ENCODE measurements around the gene SLIT3. TPM values are rescaled to one million over a fixed set of nuclear protein-coding genes. Genes with fewer than 3 reads are reported as not detected.

The SLIT3 gene
- total RNA-seq, 1 experiment from 2014 or later, result not detected

DNA sequence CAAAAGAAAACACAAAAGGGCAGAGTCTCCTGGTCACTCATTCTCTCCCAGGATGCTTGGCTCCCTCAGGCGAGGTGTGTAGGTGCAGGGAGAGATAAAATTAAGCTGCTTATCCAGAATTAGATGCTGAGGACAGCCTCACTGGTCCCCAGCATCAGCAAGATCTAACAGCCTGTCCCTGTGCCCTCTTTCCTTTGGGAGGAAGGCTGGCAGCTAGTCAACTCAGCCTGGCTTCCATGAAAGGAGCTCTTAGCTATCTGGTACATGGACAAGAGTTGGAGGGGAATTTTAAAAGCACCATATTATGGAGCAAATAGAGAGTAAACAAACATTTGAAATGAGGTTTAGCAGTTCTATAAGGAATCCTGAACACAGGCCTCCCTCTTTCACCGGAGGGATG is 523.3 kb downstream of the SLIT3 start:
- Histone ChIP-seq H4K20me1 (ENCODE audit: insufficient read depth) (no peaks in the 10 kb centered on the region), H3K9me3 (ENCODE audit: insufficient read depth, low read depth) (no peaks in the 10 kb centered on the region; the same call in 1 of the 2 replicates), H3K9me2 (ENCODE audit: insufficient read depth) (no peaks in the 10 kb centered on the region), H3K4me1 (replicated peaks; ENCODE audit: insufficient read depth) (no peaks in the 10 kb centered on the region), H3K36me3 (ENCODE audit: low read depth) (no peaks in the 10 kb centered on the region), H3K4me2 (no peak overlapping the region), H3K27ac (no peak overlapping the region), H2AFZ (no peak overlapping the region), H3K4me3 (no peak overlapping the region), H3K27me3 (ENCODE audit: insufficient read depth, low read depth) (peaks cover 99% of the 10 kb centered on the region), H3F3A (ENCODE audit: insufficient read depth, low read depth) (no peaks in the 10 kb centered on the region), H3K79me2 (ENCODE audit: low read depth) (no peaks in the 10 kb centered on the region)
- intact Hi-C loops (cut with micrococcal nuclease; ENCODE audit: unreplicated experiment), result no loop called here
- POLR2A ChIA-PET (ENCODE audit: unreplicated experiment), result no interaction called here
- no TSS peak for BruUV-seq (replicated peaks)
- TF ChIP-seq, protein P1, sequence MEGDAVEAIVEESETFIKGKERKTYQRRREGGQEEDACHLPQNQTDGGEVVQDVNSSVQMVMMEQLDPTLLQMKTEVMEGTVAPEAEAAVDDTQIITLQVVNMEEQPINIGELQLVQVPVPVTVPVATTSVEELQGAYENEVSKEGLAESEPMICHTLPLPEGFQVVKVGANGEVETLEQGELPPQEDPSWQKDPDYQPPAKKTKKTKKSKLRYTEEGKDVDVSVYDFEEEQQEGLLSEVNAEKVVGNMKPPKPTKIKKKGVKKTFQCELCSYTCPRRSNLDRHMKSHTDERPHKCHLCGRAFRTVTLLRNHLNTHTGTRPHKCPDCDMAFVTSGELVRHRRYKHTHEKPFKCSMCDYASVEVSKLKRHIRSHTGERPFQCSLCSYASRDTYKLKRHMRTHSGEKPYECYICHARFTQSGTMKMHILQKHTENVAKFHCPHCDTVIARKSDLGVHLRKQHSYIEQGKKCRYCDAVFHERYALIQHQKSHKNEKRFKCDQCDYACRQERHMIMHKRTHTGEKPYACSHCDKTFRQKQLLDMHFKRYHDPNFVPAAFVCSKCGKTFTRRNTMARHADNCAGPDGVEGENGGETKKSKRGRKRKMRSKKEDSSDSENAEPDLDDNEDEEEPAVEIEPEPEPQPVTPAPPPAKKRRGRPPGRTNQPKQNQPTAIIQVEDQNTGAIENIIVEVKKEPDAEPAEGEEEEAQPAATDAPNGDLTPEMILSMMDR (conservative IDR thresholded peaks at IDR 0.05), result no peak
- TF ChIP-seq EZH2 (IDR thresholded peaks at IDR 0.05; ENCODE audit: low read depth), result no peak
- DNase-seq, result no peak
- CTCF ChIA-PET, result no interaction called here

DNA sequence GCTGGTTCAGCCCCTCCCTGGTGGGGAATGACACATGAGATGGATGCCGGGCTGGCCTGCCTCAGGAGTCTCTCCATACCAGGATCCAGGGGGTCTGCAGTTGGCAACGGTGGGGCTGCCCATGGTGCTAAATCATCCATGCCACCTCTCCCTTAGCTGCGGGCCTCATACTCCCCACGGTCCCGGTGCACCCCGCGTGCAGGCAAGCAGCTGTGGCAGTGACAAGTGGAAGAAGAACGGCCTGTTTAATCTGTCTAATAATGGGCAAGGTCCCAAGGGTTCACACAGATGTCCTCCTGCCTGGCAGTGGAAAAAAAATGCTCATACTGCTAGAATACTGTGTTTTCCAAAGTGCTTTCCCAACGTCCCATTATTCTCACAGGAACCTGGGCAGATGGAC is 524.9 kb downstream of the SLIT3 start:
- Histone ChIP-seq H3K27me3 (ENCODE audit: insufficient read depth, low read depth) (peaks cover 100% of the 10 kb centered on the region), H3K4me2 (no peak overlapping the region), H3F3A (ENCODE audit: insufficient read depth, low read depth) (no peaks in the 10 kb centered on the region), H3K4me3 (no peak overlapping the region), H3K36me3 (ENCODE audit: low read depth) (no peaks in the 10 kb centered on the region), H2AFZ (no peak overlapping the region), H3K9me3 (ENCODE audit: insufficient read depth, low read depth) (no peaks in the 10 kb centered on the region; the same call in 1 of the 2 replicates), H3K4me1 (replicated peaks; ENCODE audit: insufficient read depth) (no peaks in the 10 kb centered on the region), H3K9me2 (ENCODE audit: insufficient read depth) (no peaks in the 10 kb centered on the region), H3K27ac (no peak overlapping the region), H3K79me2 (ENCODE audit: low read depth) (no peaks in the 10 kb centered on the region), H4K20me1 (ENCODE audit: insufficient read depth) (no peaks in the 10 kb centered on the region)
- CTCF ChIA-PET, result no interaction called here
- TF ChIP-seq EZH2 (IDR thresholded peaks at IDR 0.05; ENCODE audit: low read depth), result no peak
- TF ChIP-seq, protein P1 (conservative IDR thresholded peaks at IDR 0.05), result no peak
- no peak for DNase-seq
- intact Hi-C loops (cut with micrococcal nuclease; ENCODE audit: unreplicated experiment), result no loop called here
- BruUV-seq (replicated peaks), result no TSS peak
- POLR2A ChIA-PET (ENCODE audit: unreplicated experiment), result no interaction called here

DNA sequence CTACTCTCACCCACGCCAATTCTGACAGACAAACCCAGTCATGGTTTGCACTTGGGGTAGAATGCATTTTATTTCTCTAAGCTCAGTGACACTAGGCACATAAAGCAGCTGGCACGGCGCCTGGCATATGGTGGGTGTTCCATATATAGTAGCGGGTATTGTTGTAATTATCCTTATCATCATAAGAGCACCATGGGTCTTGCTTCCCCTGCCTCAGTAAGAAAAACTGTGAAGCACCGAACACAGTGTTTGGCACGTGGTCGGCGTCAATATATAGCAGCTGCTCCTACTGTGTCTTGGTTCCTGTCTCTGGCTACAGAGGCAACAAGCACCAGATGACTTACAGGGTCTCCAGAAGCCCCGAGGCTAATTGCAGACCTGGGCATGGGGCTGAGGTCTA is 527.7 kb downstream of the SLIT3 start:
- Histone ChIP-seq H3K4me2 (no peak overlapping the region), H3K27me3 (ENCODE audit: insufficient read depth, low read depth) (peaks cover 96% of the 10 kb centered on the region), H3F3A (ENCODE audit: insufficient read depth, low read depth) (no peaks in the 10 kb centered on the region), H2AFZ (no peak overlapping the region), H3K4me3 (no peak overlapping the region), H3K79me2 (ENCODE audit: low read depth) (no peaks in the 10 kb centered on the region), H3K4me1 (replicated peaks; ENCODE audit: insufficient read depth) (no peaks in the 10 kb centered on the region), H4K20me1 (ENCODE audit: insufficient read depth) (no peaks in the 10 kb centered on the region), H3K9me2 (ENCODE audit: insufficient read depth) (no peaks in the 10 kb centered on the region), H3K36me3 (ENCODE audit: low read depth) (no peaks in the 10 kb centered on the region), H3K27ac (no peak overlapping the region), H3K9me3 (ENCODE audit: insufficient read depth, low read depth) (no peaks in the 10 kb centered on the region)
- intact Hi-C loops (cut with micrococcal nuclease; ENCODE audit: unreplicated experiment), result no loop called here
- ChIA-PET POLR2A (ENCODE audit: unreplicated experiment) (no interaction called here), CTCF (no interaction called here)
- DNase-seq, result no peak
- BruUV-seq (replicated peaks), result no TSS peak
- TF ChIP-seq, protein P1 (conservative IDR thresholded peaks at IDR 0.05), result no peak
- TF ChIP-seq EZH2 (IDR thresholded peaks at IDR 0.05; ENCODE audit: low read depth), result no peak

Measured in PC-9 (cell line).